Transverse colon (tissue), 4 donors: ENCODE measurements around the gene CPXM2. TPM values are rescaled to one million over a fixed set of nuclear protein-coding genes. Genes with fewer than 3 reads are reported as not detected.

Experiments
- DNase-seq: peaks from one replicate; pipeline ENCODE4 v3.0.0-alpha.2; 2019
- H3K27ac ChIP-seq, 4 donors: fragments of 200-600 bp; sonication (generic); 2 replicates each; pipeline ENCODE4 v1.5.1; 2016 to 2018; ENCODE audit warnings: inconsistent platforms in 4 of 4
- H3K27me3 ChIP-seq: fragments of 200-600 bp; sonication (generic); 2 replicates; pipeline ENCODE4 v1.5.1; 2017; ENCODE audit warnings: inconsistent platforms
- H3K36me3 ChIP-seq, 4 donors: fragments of 200-600 bp; sonication (generic); 2 replicates each; pipeline ENCODE4 v1.5.1; 2017 to 2019; ENCODE audit warnings: inconsistent platforms in 4 of 4
- H3K4me1 ChIP-seq, 4 donors: fragments of 200-600 bp; sonication (generic); 2 replicates each; pipeline ENCODE4 v1.5.1; 2017 to 2020; ENCODE audit warnings: inconsistent platforms in 4 of 4
- H3K4me3 ChIP-seq, 4 donors: fragments of 200-600 bp; sonication (generic); 1 replicate in 1 of 4; 2 replicates in 3 of 4; pipeline versions ENCODE4 v1.5.1 to v1.6.1; 2017 to 2019; ENCODE audit warnings: inconsistent platforms in 4 of 4
- H3K9me3 ChIP-seq, 2 donors: fragments of 200-600 bp; sonication (generic); 2 replicates each; pipeline ENCODE4 v1.5.1; 2017 to 2019; ENCODE audit warnings: inconsistent platforms in 2 of 2
- EP300 ChIP-seq: sonication (generic); formaldehyde crosslinking; IDR thresholded peaks from one replicate; pipeline ENCODE4 v1.6.1; 2017; ENCODE audit warnings: antibody characterized with exemption, low read depth
- POLR2A ChIP-seq: fragments of 450-650 bp; IDR thresholded peaks from one replicate; pipeline ENCODE4 v1.6.1; 2016; ENCODE audit warnings: antibody characterized with exemption, mild to moderate bottlenecking, moderate library complexity
- POLR2AphosphoS5 ChIP-seq, 3 donors: sonication (generic); formaldehyde crosslinking; IDR thresholded peaks; one replicate each; pipeline ENCODE4 v1.6.1; 2016; ENCODE audit warnings: antibody characterized with exemption in 3 of 3
- WGBS, 2 donors: methylation state at CpG; one replicate each; pipeline ENCODE4 v1.1.5; 2018; ENCODE audit warnings: low coverage in 1 of 2; 5-methylcytosine and 5-hydroxymethylcytosine counted together
- in situ Hi-C, 4 donors: fragments of 200-750 bp; cut with MboI; loops; one replicate each; pipeline versions ENCODE4 v1.15.0 to v1.15.1; 2017; ENCODE audit warnings: low sequenced_read_pairs in 3 of 4, low pct_ligation_motif_present in 1 of 4, low pct_unique_long_range_greater_than_20kb in 1 of 4
- intact Hi-C: fragments of 100-400 bp; cut with DNase I; formaldehyde crosslinking; loops from one replicate; pipeline ENCODE4 v1.15.1; 2023; ENCODE audit warnings: low total_unique reads
- total RNA-seq, 4 donors: library from RNA; depleted of rRNA; stranded (reverse); fragments of >200 nt; gene quantifications; one replicate each; pipeline ENCODE4 v1.1.0, GENCODE V29; 2016
- TF ChIP-seq, protein P1 (sequence below), 5 experiments: fragments of 200-600 bp in 3 of 5; fragments of 450-650 bp in 2 of 5; sonication (generic) in 3 of 5; IDR thresholded peaks; 1 replicate in 2 of 5; 2 replicates in 3 of 5; pipeline ENCODE4 v1.5.1; 2016 to 2017; ENCODE audit warnings: antibody characterized with exemption in 5 of 5, inconsistent platforms in 3 of 5, mild to moderate bottlenecking in 2 of 5, moderate library complexity in 1 of 5

The CPXM2 gene
- total RNA-seq, 4 donors from 2014 or later, result 7.8 to 19.1 (median 13.0) TPM

DNA sequence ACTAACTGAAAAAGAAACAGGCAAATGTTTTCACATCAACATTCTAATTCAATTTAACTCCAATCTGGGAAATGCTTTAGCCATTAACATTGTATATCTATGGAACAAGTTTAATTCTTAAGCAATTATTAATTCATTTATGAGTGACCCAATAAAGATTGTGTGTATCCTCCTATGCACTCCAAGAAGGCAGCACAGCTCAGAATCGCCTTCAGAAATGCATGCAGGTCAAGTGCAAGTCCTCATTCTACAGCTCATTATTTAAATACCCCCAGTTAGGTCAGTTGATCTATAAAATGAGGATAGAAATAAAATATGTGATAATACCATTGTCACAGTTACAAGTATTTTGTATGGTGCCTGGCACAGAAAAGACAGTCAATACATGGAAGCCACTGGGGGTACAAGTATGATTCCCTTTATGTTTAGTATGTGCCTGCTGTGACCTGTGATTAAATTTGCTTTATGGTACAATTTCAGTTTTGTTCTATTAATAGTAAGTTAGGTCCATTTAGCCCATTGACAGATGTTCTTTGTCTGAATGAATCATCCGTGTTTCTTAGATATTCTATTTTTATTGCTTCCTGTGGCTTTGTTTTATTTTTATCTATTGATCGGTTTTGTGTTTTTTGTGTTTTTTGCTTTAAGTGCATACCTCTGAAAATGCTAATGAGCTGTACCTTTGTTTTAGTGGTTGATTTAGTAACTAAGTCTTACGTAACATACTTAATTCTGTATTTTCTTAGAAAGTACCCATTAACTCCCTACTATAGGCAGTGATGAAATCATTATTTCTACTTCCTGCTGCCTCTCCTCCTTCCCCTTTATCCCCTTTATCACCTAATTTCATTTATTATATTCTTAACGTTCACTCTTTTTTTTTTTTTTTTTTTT, 42.8 kb downstream of the CPXM2 start:
- Histone ChIP-seq H3K27me3 (no peaks in the 10 kb centered on the region), H3K27ac (peak overlapping the region; percentile 30 to 70 (median 56)), H3K4me1 (peaks cover 8 to 29% (median 23%) of the 10 kb centered on the region in 4 donors), H3K36me3 (no peaks in the 10 kb centered on the region), H3K9me3 (no peaks in the 10 kb centered on the region), H3K4me3 (no peak overlapping the region)
- TF ChIP-seq POLR2AphosphoS5 (IDR thresholded peaks at IDR 0.05) (no peak), EP300 (no peak), POLR2A (no peak)
- TF ChIP-seq, protein P1, sequence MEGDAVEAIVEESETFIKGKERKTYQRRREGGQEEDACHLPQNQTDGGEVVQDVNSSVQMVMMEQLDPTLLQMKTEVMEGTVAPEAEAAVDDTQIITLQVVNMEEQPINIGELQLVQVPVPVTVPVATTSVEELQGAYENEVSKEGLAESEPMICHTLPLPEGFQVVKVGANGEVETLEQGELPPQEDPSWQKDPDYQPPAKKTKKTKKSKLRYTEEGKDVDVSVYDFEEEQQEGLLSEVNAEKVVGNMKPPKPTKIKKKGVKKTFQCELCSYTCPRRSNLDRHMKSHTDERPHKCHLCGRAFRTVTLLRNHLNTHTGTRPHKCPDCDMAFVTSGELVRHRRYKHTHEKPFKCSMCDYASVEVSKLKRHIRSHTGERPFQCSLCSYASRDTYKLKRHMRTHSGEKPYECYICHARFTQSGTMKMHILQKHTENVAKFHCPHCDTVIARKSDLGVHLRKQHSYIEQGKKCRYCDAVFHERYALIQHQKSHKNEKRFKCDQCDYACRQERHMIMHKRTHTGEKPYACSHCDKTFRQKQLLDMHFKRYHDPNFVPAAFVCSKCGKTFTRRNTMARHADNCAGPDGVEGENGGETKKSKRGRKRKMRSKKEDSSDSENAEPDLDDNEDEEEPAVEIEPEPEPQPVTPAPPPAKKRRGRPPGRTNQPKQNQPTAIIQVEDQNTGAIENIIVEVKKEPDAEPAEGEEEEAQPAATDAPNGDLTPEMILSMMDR (IDR thresholded peaks at IDR 0.05), result no peak
- WGBS, 2 donors, result 30 to 37% methylated on average over 4 to 5 of the region's 5 CpGs
- in situ Hi-C loops (no loop called here), intact Hi-C loops (no loop called here)
- DNase-seq, result no peak

DNA sequence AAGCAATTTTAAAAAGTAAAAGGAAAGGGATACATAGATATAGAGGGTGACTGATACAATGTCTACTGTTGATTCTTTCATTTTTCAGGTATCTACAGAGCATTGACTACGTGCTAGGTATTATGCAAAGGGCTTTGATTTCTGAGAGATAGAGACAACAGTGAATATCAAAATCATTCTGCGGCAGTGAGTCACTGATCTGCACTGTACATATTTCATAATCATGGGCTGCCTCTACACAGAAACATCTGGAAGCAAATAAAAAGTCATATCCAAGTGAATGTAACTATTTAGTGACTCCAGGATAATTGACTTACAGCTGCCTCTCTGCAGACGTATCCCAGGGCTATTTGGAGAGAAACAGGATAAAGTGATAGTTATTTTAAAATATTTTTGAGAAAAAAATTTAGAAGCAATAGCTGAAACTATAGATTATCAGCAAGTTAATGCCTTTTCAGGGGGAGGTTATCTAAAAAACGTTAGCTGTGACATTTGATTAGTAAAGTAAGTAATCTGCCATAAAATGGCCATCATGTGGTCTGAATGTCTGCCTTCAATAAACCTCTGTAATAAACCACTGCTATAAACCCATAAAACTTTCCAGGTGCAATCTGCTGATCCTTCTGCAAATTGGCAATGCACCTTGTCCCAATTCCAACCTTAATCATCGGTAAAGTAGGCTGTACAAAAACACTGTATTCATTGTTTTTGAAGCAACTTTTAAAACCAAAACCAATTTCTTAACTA, 43.7 kb downstream of the CPXM2 start:
- peak; percentile 40 for DNase-seq
- in situ Hi-C loops, result no loop called here
- no peak for TF ChIP-seq POLR2A
- TF ChIP-seq, protein P1 (IDR thresholded peaks at IDR 0.05), result no peak
- TF ChIP-seq EP300, result no peak
- no peak for TF ChIP-seq POLR2AphosphoS5 (IDR thresholded peaks at IDR 0.05)
- intact Hi-C loops, result no loop called here
- Histone ChIP-seq H3K4me3 (no peak overlapping the region), H3K36me3 (no peaks in the 10 kb centered on the region), H3K27me3 (no peaks in the 10 kb centered on the region), H3K9me3 (no peaks in the 10 kb centered on the region), H3K4me1 (peaks cover 8 to 29% (median 23%) of the 10 kb centered on the region in 4 donors), H3K27ac (peak overlapping the region; percentile 30 to 70 (median 56))
- WGBS, 2 donors, result 17 to 20% methylated on average over 4 to 5 of the region's 5 CpGs

DNA sequence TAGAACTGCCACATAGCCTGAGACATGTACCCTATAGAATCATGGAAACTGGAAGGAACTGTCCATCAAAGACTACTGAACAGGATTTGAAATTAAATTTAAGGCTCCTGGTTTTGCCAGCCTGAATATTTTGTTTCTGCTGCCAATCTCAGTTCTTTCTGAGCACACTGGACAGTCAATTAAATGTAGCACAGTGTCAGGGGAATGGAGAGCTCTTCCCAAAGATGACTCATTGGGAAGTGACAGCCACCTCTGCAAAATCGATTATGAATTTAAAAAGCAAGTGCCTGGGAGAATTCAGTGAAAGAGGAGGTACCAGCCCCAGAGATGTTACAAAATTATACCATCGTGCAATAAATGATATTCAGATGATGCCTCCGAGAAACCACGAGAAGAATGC, 47.8 kb downstream of the CPXM2 start:
- in situ Hi-C loops (no loop called here), intact Hi-C loops (no loop called here)
- TF ChIP-seq POLR2AphosphoS5 (IDR thresholded peaks at IDR 0.05), result no peak
- TF ChIP-seq, protein P1 (IDR thresholded peaks at IDR 0.05), result no peak
- no peak for TF ChIP-seq POLR2A
- TF ChIP-seq EP300, result no peak
- Histone ChIP-seq H3K9me3 (no peaks in the 10 kb centered on the region), H3K4me1 (peaks cover 8 to 26% (median 20%) of the 10 kb centered on the region in 4 donors), H3K36me3 (no peaks in the 10 kb centered on the region), H3K27ac (peak overlapping the region in 3 of 4 donors; percentile 19 to 63 (median 55)), H3K4me3 (no peak overlapping the region), H3K27me3 (no peaks in the 10 kb centered on the region)
- WGBS, 2 donors, result 88 to 92% methylated on average over 4 of the region's 4 CpGs
- no peak for DNase-seq

DNA sequence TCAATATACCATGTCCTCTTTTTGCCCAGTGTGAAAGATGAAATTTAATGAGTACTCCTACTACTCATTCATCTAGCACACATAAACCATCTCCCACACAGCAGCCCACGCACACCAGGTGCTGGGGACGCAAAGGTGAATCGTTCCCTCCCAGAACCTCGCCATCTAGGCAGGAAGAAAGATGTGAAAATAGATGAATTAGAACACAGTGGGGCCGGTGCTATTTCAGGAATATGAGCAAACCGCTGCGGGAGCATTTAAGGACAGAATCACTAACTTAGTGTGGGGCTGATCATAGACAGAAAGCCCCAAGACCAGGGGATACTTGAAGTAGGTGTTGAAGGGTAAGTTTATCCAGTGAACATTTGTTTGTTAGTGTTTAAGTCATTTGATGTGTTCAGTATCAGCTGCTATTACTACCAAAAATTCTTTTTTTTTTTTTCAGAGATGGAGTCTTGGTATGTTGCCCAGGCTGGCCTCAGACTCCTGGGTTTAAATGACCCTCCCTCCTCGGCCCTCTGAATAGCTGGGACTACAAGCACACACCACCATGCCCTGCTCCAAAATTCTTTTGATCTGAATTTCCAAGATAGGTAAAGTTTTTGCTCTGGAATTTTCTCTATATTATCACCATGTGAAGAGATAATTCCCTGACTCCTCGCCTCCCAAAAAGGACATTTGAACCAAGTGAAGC, 48.8 kb downstream of the CPXM2 start:
- H3K27ac ChIP-seq, result peak overlapping the region in 3 of 4 donors; percentile 24 to 63 (median 55)
- 67 to 91% methylated on average over 8 to 9 of the region's 9 CpGs for WGBS, 2 donors
- TF ChIP-seq, protein P1 (IDR thresholded peaks at IDR 0.05), result no peak
- no peak for TF ChIP-seq EP300
- no peak for TF ChIP-seq POLR2A
- H3K9me3 ChIP-seq, result no peaks in the 10 kb centered on the region
- intact Hi-C loops, result no loop called here
- DNase-seq, result no peak
- H3K4me3 ChIP-seq, result no peak overlapping the region
- in situ Hi-C loops, result no loop called here
- H3K36me3 ChIP-seq, result no peaks in the 10 kb centered on the region
- H3K27me3 ChIP-seq, result no peaks in the 10 kb centered on the region
- peaks cover 0 to 16% (median 11%) of the 10 kb centered on the region in 4 donors for H3K4me1 ChIP-seq
